AG09309 (cell line): ENCODE data around the gene DNAH6.

Source experiments
- DNase-seq: peaks from one replicate; pipeline ENCODE4 v3.0.0-alpha.2; 2010; ENCODE audit warnings: low read depth
- H3K4me3 ChIP-seq: 2 replicates; pipeline ENCODE4 v1.5.1; 2011; ENCODE audit warnings: mild to moderate bottlenecking, low read depth, low read length, moderate library complexity; ENCODE audit not compliant: control insufficient read depth
- TF ChIP-seq, protein P1 (sequence below): IDR thresholded peaks from 2 replicates; pipeline ENCODE4 v1.5.1; 2011; ENCODE audit warnings: mild to moderate bottlenecking, low read depth, low read length, inconsistent platforms; ENCODE audit not compliant: insufficient read depth, control insufficient read depth; ENCODE audit errors: missing control alignments

The DNAH6 gene

DNA sequence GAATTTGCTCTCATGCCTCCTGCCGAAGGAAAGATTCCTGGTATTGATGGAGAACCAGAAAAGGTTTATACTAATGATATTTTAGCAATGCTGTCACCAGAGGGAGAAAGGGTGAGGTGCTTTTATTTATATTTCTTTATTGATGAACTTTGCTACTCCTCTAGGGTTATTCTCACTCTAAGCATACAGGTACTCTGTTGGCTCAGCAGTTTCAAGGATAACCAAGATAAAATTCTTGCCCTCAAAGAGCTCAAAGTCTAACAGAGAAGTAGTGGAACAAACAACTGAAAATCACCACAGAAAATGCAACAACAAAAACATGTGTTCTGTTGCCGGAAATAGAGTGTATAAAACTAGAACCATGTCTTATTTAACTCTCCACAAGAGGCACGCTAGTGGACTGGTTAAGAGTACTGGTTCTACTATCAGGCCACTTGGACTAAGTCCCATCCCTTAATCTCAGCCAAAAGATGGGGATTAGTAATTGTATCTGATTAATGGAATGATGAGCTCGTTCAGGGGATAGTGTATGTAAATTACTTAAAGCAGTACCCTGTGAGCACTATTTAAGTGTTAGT lies 103.6 kb downstream of the DNAH6 start:
- no peak overlapping the region for H3K4me3 ChIP-seq

DNA sequence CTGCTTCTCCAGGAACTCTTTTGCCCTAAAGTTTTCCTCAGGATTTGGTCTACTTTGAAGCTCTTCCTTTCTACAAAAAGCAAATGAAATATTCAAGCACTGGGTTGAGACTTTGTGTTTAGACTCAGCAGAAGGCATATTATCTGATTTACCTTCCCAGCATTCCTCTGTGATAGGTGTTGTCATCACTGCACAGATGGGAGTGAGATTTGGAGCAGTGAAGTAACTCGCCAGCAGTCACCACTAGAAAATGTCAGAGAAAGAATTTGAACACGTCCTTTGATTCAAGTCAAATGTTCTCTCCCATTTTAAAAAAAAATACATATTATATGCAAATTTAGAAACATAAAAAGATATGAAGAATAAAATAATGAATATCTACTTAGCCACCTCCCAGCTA lies 112.2 kb downstream of the DNAH6 start:
- TF ChIP-seq, protein P1, sequence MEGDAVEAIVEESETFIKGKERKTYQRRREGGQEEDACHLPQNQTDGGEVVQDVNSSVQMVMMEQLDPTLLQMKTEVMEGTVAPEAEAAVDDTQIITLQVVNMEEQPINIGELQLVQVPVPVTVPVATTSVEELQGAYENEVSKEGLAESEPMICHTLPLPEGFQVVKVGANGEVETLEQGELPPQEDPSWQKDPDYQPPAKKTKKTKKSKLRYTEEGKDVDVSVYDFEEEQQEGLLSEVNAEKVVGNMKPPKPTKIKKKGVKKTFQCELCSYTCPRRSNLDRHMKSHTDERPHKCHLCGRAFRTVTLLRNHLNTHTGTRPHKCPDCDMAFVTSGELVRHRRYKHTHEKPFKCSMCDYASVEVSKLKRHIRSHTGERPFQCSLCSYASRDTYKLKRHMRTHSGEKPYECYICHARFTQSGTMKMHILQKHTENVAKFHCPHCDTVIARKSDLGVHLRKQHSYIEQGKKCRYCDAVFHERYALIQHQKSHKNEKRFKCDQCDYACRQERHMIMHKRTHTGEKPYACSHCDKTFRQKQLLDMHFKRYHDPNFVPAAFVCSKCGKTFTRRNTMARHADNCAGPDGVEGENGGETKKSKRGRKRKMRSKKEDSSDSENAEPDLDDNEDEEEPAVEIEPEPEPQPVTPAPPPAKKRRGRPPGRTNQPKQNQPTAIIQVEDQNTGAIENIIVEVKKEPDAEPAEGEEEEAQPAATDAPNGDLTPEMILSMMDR = no peak
- no peak overlapping the region for H3K4me3 ChIP-seq
- no peak for DNase-seq

More for the DNA sequence above, 103.6 kb downstream of the DNAH6 start:
- TF ChIP-seq, protein P1 = no peak
- no peak for DNase-seq

DNA sequence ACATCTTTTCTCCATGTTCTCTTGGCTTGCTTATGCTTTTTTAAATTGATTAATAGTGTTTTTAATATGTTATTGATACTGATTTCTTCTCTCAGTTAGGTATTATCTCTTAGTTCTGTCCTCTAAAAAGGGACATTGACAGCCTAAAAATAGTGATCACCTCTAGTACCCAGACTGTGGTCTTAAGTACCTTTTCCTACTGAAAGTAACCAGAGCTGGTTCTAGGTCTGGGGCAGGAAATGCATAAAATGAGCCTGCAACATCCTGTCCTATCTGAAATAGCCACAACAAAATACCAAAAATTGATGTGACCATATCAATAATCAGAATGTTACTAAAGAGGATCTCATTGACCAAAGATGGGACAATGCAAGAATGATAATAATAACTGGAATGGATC lies 113.3 kb downstream of the DNAH6 start:
- TF ChIP-seq, protein P1 = no peak
- H3K4me3 ChIP-seq = no peak overlapping the region
- no peak for DNase-seq

DNA sequence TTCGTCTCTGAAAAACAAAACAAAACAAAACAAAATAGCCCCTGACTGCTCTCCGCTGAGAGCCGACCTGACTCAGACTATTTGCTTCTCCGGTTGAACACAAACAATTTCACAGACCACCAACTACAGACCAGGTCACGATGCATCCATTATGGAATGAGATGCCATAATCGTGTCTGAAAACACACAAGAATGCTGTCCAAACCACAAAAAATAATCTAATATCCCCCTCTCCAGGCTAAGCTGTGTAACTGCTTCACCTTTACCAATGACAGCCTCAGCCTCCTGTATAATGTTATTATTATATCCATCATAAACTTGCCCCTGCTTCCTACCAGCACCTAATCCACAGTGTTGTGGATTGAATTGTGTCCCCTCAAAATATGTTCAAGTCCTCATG lies 114.7 kb downstream of the DNAH6 start:
- no peak overlapping the region for H3K4me3 ChIP-seq
- TF ChIP-seq, protein P1 = peak; percentile 52
- peak; percentile 2 for DNase-seq

DNA sequence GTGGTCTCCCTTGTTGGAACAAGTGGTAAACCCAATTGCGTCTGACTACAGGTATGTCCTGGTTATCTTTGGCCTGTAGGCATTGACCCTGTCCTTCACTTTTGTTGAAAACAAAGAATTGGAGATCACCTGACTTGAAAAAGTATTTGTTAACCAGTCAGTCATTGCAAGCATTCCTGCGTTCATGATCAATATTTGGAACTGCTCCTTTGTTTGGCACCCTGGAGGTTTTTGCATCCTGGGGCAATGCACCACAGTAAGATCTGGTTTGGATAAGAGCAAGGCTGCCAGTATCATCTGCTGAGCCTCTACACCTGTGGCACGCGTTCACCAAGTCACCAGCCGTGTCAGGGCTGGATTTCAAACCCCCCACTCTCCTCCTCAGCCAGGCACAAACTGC lies 115.7 kb downstream of the DNAH6 start:
- no peak for DNase-seq
- H3K4me3 ChIP-seq = no peak overlapping the region
- TF ChIP-seq, protein P1 = no peak

DNA sequence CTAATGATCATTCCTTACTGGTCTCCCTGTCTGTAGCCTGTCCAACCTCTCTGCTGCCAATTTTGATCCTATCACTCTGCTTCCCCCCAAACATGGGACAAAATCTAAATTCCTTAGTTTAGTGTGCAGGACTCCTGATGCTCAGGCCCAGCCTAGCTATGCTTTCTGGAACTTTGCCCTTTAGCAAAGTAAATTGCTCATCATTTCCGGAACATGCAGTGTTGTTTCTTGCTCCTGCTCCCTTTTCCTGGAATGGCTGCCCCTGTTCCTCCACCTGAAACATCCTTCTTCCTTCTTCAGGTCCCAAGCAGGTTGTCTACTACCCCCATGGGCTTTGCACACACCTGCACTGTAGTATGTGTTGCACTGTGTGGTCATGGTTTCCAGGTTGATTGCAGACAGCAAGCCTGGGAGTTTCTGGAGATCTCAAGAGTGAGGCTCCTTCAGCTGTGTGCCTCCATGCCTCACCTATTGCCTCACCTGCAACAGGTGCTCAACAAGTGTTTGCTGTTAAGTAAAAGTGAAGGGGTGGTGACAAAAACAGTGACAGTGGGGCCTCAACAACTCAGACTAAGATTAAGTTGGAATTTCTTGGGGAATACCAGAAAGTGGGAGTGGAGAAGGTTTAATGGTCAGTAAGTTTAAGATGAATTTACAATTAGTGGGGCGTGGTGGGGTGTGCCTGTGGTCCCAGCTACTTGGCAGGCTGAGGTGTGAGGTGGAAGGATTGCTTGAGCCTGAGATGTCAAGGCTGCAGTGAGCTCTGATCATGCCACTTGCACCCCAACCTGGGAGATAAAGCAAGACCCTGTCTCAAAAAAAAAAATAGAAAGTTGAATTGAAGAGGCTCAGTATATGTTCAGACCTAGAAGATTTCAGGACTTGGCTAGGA lies 120.0 kb downstream of the DNAH6 start:
- no peak for DNase-seq
- TF ChIP-seq, protein P1 = no peak
- H3K4me3 ChIP-seq = no peak overlapping the region

DNA sequence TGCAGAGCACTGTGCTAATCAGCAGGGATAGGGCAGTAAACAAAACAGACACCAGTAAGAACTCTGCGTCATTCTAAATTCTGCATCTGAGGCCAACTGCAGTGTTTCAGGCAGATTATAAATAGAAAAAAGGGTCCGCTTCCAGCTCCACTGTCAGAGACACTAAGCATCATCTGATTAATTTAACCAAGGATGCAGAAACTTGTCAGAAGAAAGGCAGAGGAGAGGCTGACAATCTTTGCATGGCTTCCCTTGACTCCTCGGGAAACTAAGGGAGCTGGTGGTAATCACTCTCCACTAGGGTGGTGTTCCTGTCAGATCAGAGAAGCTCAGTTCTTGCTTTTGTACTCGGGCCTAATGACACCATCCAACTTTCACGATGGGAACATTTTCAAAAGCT lies 123.5 kb downstream of the DNAH6 start:
- TF ChIP-seq, protein P1 = no peak
- H3K4me3 ChIP-seq = no peak overlapping the region
- no peak for DNase-seq
